Lower lobe of right lung (tissue), 2 donors: ENCODE data around the gene TP53I11. TPM values are rescaled to one million over a fixed set of nuclear protein-coding genes. Genes with fewer than 3 reads are reported as not detected.

Experiments
- ATAC-seq, 2 donors: fragments of 200-7000 bp; cut with Tn5 transposase; one replicate each; pipeline ENCODE4 v1.9.1; 2020 to 2022; ENCODE audit warnings: mild to moderate bottlenecking in 2 of 2, moderate library complexity in 2 of 2
- DNase-seq: peaks from one replicate; pipeline ENCODE4 v3.0.0-alpha.2; 2020
- H3K27ac ChIP-seq: fragments of 200-600 bp; one replicate; pipeline ENCODE4 v1.8.0; 2022
- H3K27me3 ChIP-seq: fragments of 200-600 bp; one replicate; pipeline ENCODE4 v1.8.0; 2022; ENCODE audit warnings: low read depth
- H3K36me3 ChIP-seq: fragments of 200-600 bp; one replicate; pipeline ENCODE4 v1.8.0; 2022; ENCODE audit warnings: mild to moderate bottlenecking
- H3K4me1 ChIP-seq: fragments of 200-600 bp; one replicate; pipeline ENCODE4 v1.8.0; 2022
- H3K4me3 ChIP-seq: fragments of 200-600 bp; one replicate; pipeline ENCODE4 v1.8.0; 2022; ENCODE audit warnings: mild to moderate bottlenecking
- H3K9me3 ChIP-seq: fragments of 200-600 bp; one replicate; pipeline ENCODE4 v1.8.0; 2022
- CTCF ChIP-seq: fragments of 200-600 bp; IDR thresholded peaks from one replicate; pipeline ENCODE4 v1.8.0; 2022; ENCODE audit warnings: antibody characterized with exemption, mild to moderate bottlenecking
- intact Hi-C: fragments of 100-400 bp; cut with DNase I; formaldehyde crosslinking; loops from one replicate; pipeline ENCODE4 v1.11.0; 2022
- total RNA-seq: library from RNA; stranded (reverse); fragmentation: NEBNext Ultra II Directional; extraction: Animal tissue kit (Norgen Biotek cat#: 25700); gene quantifications from one replicate; pipeline ENCODE4 v1.2.1, GENCODE V29; 2021
- donor health status: DM: no; HTN: yes; CAD: no; lungs with severe emphysema.

TP53I11 gene
- total RNA-seq, 1 donor from 2014 or later: 103 TPM

GRCh38 chr11:44993971-44994704 is 43.5 kb upstream of the TP53I11 start:
- intact Hi-C loops: no loop called here
- no peak for TF ChIP-seq CTCF
- no peak for DNase-seq
- no peak overlapping the region for H3K4me3 ChIP-seq
- H3K9me3 ChIP-seq: no peaks in the 10 kb centered on the region
- no peak for ATAC-seq
- H3K27me3 ChIP-seq: no peaks in the 10 kb centered on the region
- H3K36me3 ChIP-seq: no peaks in the 10 kb centered on the region
- H3K27ac ChIP-seq: no peak overlapping the region
- H3K4me1 ChIP-seq: peaks cover 11% of the 10 kb centered on the region

GRCh38 chr11:44992774-44993173 is 42.1 kb upstream of the TP53I11 start:
- Histone ChIP-seq H3K4me3 (no peak overlapping the region), H3K36me3 (no peaks in the 10 kb centered on the region), H3K4me1 (peaks cover 11% of the 10 kb centered on the region), H3K27ac (no peak overlapping the region), H3K27me3 (no peaks in the 10 kb centered on the region), H3K9me3 (no peaks in the 10 kb centered on the region)
- no peak for DNase-seq
- no peak for ATAC-seq
- no peak for TF ChIP-seq CTCF
- intact Hi-C loops: no loop called here

- no peak for DNase-seq
- Histone ChIP-seq H3K27me3 (no peaks in the 10 kb centered on the region), H3K4me3 (no peak overlapping the region), H3K36me3 (no peaks in the 10 kb centered on the region), H3K27ac (no peak overlapping the region), H3K4me1 (peaks cover 11% of the 10 kb centered on the region), H3K9me3 (no peaks in the 10 kb centered on the region)
- intact Hi-C loops: no loop called here
- no peak for ATAC-seq
- no peak for TF ChIP-seq CTCF
These were observed 41.5 kb upstream of the TP53I11 start for GRCh38 chr11:44992181-44992582.

GRCh38 chr11:44990665-44991064 is 40.0 kb upstream of the TP53I11 start:
- Histone ChIP-seq H3K36me3 (no peaks in the 10 kb centered on the region), H3K4me1 (peaks cover 11% of the 10 kb centered on the region), H3K9me3 (no peaks in the 10 kb centered on the region), H3K27me3 (no peaks in the 10 kb centered on the region), H3K4me3 (no peak overlapping the region), H3K27ac (no peak overlapping the region)
- no peak for TF ChIP-seq CTCF
- no peak for DNase-seq
- intact Hi-C loops: no loop called here
- no peak for ATAC-seq

- H3K9me3 ChIP-seq: no peaks in the 10 kb centered on the region
- H3K27me3 ChIP-seq: no peaks in the 10 kb centered on the region
- no peak overlapping the region for H3K27ac ChIP-seq
- TF ChIP-seq CTCF: no peak
- no peaks in the 10 kb centered on the region for H3K36me3 ChIP-seq
- H3K4me3 ChIP-seq: no peak overlapping the region
- no peak for DNase-seq
- ATAC-seq: no peak
- peaks cover 11% of the 10 kb centered on the region for H3K4me1 ChIP-seq
- intact Hi-C loops: no loop called here
These were observed 39.3 kb upstream of the TP53I11 start for GRCh38 chr11:44989831-44990566.
